HL-60 (cell line): ENCODE data around the gene NRL.

Experiments
- DNase-seq, 2 experiments: peaks; one replicate each; pipeline ENCODE4 v3.0.0-alpha.2; 2010 to 2020; ENCODE audit warnings: low read depth in 1 of 2, low spot score in 1 of 2
- H3K27ac ChIP-seq: fragments of 250-450 bp; sonication (Bioruptor Pico); replicated peaks from 2 replicates; pipeline ENCODE4 v1.5.1; 2020; ENCODE audit warnings: mild to moderate bottlenecking, moderate library complexity
- H3K27me3 ChIP-seq: fragments of 250-450 bp; sonication (Bioruptor Pico); 2 replicates; pipeline ENCODE4 v1.5.1; 2021; ENCODE audit warnings: mild to moderate bottlenecking, moderate library complexity; ENCODE audit not compliant: insufficient read depth, poor library complexity, severe bottlenecking
- H3K4me3 ChIP-seq: replicated peaks from 2 replicates; pipeline ENCODE4 v1.5.1; 2011; ENCODE audit warnings: mild to moderate bottlenecking, control low read depth, low read length; ENCODE audit not compliant: insufficient read depth
- GABPA ChIP-seq: IDR thresholded peaks from 2 replicates; pipeline ENCODE4 v1.6.1; 2012; ENCODE audit warnings: low read depth
- POLR2AphosphoS5 ChIP-seq: IDR thresholded peaks from 2 replicates; pipeline ENCODE4 v1.6.1; 2012; ENCODE audit warnings: low read depth
- SPI1 ChIP-seq: IDR thresholded peaks from 2 replicates; pipeline ENCODE4 v1.6.1; 2012; ENCODE audit warnings: low read depth, mild to moderate bottlenecking, borderline replicate concordance
- TF ChIP-seq, protein P1 (sequence below): IDR thresholded peaks from one replicate; pipeline ENCODE4 v1.5.1; 2011; ENCODE audit warnings: low read length, control low read depth, inconsistent platforms; ENCODE audit not compliant: insufficient read depth
- TF ChIP-seq, protein P2 (sequence below): IDR thresholded peaks from 2 replicates; pipeline ENCODE4 v1.6.1; 2012; ENCODE audit warnings: low read depth; ENCODE audit not compliant: insufficient replicate concordance

The NRL gene

DNA sequence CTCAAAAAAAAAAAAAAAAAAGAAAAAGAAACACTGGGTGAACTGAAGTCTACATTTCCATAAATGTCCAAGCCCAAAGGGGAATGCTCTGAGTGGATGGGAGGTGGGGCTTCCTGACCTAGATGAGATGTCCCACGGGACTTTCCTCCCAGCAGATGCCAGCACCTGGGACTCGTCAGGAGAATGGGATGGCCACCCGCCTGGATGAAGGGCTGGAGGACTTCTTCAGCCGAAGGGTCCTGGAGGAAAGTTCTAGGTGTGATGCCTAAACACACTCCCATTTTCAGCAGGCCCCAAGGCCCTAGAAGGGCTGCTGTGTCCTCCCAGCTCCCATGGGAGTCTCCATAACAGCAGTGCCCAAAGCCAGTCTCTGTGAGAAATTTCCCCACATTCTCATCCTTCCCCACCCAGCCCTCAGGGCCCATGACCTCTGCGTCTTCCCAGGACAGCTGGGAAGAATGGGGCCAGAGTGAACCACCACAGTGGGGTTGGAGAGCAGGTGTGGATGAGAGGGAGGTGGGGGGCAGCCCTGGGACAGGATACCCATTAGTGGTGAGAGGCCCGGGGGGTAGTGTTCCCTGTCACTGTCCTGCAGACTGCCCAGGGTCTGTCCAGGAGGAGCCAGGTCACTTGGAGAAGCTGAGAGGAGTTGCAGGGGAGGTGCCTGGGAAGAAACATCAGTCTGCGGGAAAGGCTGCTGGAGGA is 50.5 kb downstream of the NRL start:
- Histone ChIP-seq H3K4me3 (no peak overlapping the region), H3K27ac (no peak overlapping the region), H3K27me3 (no peaks in the 10 kb centered on the region)
- no peak for DNase-seq
- no peak for TF ChIP-seq SPI1
- TF ChIP-seq, protein P1, sequence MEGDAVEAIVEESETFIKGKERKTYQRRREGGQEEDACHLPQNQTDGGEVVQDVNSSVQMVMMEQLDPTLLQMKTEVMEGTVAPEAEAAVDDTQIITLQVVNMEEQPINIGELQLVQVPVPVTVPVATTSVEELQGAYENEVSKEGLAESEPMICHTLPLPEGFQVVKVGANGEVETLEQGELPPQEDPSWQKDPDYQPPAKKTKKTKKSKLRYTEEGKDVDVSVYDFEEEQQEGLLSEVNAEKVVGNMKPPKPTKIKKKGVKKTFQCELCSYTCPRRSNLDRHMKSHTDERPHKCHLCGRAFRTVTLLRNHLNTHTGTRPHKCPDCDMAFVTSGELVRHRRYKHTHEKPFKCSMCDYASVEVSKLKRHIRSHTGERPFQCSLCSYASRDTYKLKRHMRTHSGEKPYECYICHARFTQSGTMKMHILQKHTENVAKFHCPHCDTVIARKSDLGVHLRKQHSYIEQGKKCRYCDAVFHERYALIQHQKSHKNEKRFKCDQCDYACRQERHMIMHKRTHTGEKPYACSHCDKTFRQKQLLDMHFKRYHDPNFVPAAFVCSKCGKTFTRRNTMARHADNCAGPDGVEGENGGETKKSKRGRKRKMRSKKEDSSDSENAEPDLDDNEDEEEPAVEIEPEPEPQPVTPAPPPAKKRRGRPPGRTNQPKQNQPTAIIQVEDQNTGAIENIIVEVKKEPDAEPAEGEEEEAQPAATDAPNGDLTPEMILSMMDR = no peak
- no peak for TF ChIP-seq GABPA
- TF ChIP-seq, protein P2, sequence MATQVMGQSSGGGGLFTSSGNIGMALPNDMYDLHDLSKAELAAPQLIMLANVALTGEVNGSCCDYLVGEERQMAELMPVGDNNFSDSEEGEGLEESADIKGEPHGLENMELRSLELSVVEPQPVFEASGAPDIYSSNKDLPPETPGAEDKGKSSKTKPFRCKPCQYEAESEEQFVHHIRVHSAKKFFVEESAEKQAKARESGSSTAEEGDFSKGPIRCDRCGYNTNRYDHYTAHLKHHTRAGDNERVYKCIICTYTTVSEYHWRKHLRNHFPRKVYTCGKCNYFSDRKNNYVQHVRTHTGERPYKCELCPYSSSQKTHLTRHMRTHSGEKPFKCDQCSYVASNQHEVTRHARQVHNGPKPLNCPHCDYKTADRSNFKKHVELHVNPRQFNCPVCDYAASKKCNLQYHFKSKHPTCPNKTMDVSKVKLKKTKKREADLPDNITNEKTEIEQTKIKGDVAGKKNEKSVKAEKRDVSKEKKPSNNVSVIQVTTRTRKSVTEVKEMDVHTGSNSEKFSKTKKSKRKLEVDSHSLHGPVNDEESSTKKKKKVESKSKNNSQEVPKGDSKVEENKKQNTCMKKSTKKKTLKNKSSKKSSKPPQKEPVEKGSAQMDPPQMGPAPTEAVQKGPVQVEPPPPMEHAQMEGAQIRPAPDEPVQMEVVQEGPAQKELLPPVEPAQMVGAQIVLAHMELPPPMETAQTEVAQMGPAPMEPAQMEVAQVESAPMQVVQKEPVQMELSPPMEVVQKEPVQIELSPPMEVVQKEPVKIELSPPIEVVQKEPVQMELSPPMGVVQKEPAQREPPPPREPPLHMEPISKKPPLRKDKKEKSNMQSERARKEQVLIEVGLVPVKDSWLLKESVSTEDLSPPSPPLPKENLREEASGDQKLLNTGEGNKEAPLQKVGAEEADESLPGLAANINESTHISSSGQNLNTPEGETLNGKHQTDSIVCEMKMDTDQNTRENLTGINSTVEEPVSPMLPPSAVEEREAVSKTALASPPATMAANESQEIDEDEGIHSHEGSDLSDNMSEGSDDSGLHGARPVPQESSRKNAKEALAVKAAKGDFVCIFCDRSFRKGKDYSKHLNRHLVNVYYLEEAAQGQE = no peak
- no peak for TF ChIP-seq POLR2AphosphoS5

DNA sequence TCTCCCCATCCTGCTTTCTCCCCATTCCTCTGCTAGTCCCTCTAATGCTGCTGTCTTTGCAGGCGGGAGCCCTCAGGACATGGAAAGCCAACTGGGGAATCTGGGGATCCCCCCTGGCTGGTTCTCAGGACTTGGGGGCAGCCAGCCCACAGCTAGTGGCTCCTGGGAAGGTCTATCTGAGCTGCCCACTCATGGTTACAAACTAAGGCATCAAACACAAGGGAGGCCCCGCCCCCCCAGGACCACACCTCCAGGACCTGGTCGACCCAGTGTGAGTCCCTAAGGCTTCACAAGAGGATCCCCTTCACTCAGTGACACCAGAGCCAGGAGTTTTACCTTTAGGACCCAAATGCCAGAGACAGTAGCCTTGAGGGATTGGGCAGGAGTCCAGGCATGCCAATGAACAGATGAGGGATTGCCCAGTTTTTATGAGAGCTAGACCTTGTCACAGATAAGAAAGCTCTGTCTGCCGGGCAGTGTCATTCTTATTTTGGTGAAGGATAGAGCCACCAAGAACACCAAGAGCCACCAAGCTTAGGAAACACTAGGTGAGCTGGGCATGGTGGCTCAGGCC is 51.4 kb downstream of the NRL start:
- H3K4me3 ChIP-seq = no peak overlapping the region
- TF ChIP-seq, protein P2 = no peak
- TF ChIP-seq SPI1 (no peak), GABPA (no peak), POLR2AphosphoS5 (no peak)
- TF ChIP-seq, protein P1 = no peak
- DNase-seq = no peak
- H3K27me3 ChIP-seq = no peaks in the 10 kb centered on the region
- no peak overlapping the region for H3K27ac ChIP-seq

DNA sequence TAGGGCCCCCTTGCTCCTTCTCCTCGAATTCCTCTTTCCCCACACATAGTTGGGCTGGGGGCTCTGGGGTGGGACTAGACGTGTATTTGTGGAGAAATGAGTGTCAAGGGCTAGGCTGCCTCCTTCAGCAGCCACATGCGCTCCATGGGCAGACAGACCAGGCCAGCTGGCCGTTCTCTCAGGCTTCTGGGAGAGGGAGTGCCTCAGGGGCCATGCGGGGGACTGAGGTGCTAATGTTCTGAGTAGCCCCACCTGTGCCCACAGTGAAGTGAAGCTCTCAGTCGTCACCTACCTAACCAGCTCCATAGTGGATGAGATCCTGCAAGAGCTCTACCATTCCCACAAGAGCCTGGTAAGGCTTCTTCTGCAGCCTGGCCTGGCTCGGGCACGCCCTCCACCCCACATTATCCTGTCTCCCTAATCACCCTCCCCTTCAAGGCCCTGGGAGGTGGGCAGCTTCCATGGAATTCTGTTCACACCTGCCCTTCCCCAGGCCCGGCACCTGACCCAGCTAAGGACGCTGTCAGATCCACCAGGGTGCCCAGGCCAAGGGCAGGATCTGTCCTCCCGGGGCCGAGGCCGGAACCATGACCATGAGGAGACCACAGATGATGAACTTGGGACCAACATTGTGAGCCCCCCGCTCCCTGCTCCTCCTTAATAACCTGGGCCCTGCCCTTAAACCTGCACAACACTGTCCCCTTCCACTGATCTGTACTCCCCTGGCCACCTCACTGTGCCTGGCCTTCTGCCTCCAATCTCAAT is 52.4 kb downstream of the NRL start:
- Histone ChIP-seq H3K4me3 (no peak overlapping the region), H3K27me3 (no peaks in the 10 kb centered on the region), H3K27ac (no peak overlapping the region)
- DNase-seq = no peak
- TF ChIP-seq POLR2AphosphoS5 = no peak
- no peak for TF ChIP-seq GABPA
- TF ChIP-seq, protein P1 = no peak
- TF ChIP-seq, protein P2 = no peak
